Measurements from ENCODE around the gene STAT4.

STAT4 gene

DNA sequence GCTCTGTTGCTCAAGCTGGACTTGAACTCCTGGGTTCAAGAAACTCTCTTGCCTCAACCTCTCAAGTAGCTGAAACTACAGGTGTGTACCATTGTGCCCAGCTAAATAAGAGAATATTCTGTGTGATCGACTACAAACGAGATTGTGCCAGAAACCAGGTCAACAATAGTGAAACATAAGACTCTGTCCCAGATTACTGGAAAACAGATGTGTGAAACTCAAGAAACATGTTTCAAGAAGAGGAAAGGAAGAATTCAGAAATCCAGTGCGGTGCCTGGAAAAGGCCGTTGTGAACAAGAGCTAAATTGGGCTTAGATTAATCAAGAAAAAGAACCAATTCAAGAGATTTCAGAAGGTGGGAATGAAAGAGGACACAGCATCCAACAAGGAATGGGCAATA lies 113.4 kb downstream of the STAT4 start:
- Histone ChIP-seq H3K36me3 (replicated peaks in 1 of 2; ENCODE audit: control insufficient read depth in 2 of 2, insufficient read depth in 2 of 2, low read length in 2 of 2) (no peaks in the 10 kb centered on the region), H3K4me2 (ENCODE audit: insufficient read depth, low read length, poor library complexity, severe bottlenecking) (no peak overlapping the region), H2BK15ac (ENCODE audit: low read length) (no peak overlapping the region), H3K4ac (ENCODE audit: low read length) (no peak overlapping the region), H2AK5ac (ENCODE audit: low read depth, low read length) (no peak overlapping the region), H2BK120ac (ENCODE audit: low read depth, low read length) (no peak overlapping the region), H4K91ac (ENCODE audit: low read depth, low read length, poor library complexity) (no peak overlapping the region), H3K9ac (ENCODE audit: low read depth, low read length, poor library complexity) (no peak overlapping the region), H3K9me3 (replicated peaks in 1 of 2; ENCODE audit: control insufficient read depth in 2 of 2, insufficient read depth in 1 of 2, low read depth in 1 of 2, low read length in 2 of 2) (no peaks in the 10 kb centered on the region), H3K23ac (ENCODE audit: low read depth, low read length, poor library complexity) (no peak overlapping the region), H2BK12ac (ENCODE audit: low read length) (no peak overlapping the region), H2AFZ (ENCODE audit: low read length) (no peak overlapping the region), H2BK5ac (ENCODE audit: low read length) (no peak overlapping the region), H3K18ac (ENCODE audit: low read length) (no peak overlapping the region), H3K14ac (ENCODE audit: low read length) (no peak overlapping the region), H3K4me3 (ENCODE audit: low read length in 2 of 2) (no peak overlapping the region), H4K8ac (ENCODE audit: low read depth, low read length) (no peak overlapping the region), H3K4me1 (ENCODE audit: control insufficient read depth in 2 of 2, insufficient read depth in 1 of 2, low read depth in 1 of 2, low read length in 2 of 2) (peaks cover 0 to 2% of the 10 kb centered on the region in 2 donors), H3K27ac (replicated peaks; ENCODE audit: low read length) (no peak overlapping the region), H3K79me1 (ENCODE audit: low read depth, low read length) (no peaks in the 10 kb centered on the region), H3K27me3 (ENCODE audit: control insufficient read depth in 3 of 3, insufficient read depth in 3 of 3, low read depth in 1 of 3, low read length in 3 of 3) (no peaks in the 10 kb centered on the region)
- no CpG with 5 or more reads among the region's 4 CpGs for WGBS, 2 donors (ENCODE audit: extremely low coverage in 2 of 2, insufficient read length in 2 of 2, insufficient replicate concordance in 1 of 2)
- no peak for DNase-seq (ENCODE audit: low spot score)

DNA sequence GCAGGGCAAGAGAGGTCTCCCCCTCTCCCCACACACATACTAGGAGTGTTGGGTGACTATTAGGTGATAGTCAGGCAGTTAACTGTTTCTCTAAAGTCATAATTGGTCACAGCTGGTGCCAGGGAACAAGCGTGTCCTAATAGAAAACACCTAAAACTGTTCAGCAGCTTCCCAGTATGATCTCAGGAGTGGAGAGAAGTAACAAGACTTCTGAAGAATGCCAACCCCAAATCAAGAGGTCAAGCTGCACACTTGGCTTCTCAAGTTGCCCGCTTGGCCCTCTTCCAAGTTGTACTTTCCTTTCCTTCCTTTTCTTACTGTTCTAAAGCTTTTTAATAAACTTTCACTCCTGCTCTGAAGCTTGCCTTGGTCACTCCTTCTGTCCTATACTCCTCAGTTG lies 114.4 kb downstream of the STAT4 start:
- Histone ChIP-seq H2AK5ac (ENCODE audit: low read depth, low read length) (no peak overlapping the region), H3K18ac (ENCODE audit: low read length) (no peak overlapping the region)

DNA sequence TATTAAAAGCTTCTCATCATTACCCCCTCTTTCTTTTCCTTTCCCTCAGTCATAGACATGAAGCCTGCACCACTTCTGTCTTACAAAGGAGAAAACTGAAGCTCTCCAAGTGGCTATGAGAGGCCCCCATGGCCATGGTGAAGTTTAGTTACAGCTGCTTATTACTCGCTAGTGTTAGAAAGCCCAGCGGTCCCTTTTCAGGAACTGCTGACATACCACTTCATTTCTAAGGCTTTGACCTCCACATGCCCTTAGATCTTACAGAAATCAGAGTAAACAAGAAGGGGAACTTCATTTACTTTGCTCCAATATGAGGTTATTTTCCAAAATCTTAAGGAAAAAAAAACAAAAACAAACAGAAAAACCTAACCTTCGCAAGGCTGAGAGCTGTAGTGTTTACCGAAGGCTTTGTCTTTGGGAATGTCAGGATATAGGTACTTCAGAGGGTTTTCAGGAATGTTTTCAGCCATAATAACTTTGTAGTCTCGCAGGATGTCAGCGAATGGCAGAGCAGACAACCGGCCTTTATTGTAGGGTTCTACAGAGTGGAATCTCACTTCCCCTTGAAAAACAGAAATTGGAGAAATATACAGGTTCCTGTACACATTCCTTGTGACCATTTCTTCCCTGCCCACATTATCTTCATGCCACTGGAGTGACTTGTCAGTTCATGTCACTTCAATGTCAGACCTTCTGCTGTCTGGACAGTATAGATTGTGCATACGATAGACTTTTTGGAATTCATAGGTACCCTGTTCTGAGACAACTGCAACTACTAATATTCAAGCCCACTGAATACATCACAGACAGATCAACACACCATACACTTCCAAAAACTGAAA lies 118.0 kb downstream of the STAT4 start:
- Histone ChIP-seq H2AFZ (ENCODE audit: low read length) (peak overlapping the region; percentile 46), H3K4me2 (ENCODE audit: insufficient read depth, low read length, poor library complexity, severe bottlenecking) (no peak overlapping the region), H3K4me1 (ENCODE audit: control insufficient read depth in 2 of 2, insufficient read depth in 1 of 2, low read depth in 1 of 2, low read length in 2 of 2) (no peaks in the 10 kb centered on the region), H2BK12ac (ENCODE audit: low read length) (no peak overlapping the region), H4K91ac (ENCODE audit: low read depth, low read length, poor library complexity) (no peak overlapping the region), H3K9me3 (replicated peaks in 1 of 2; ENCODE audit: control insufficient read depth in 2 of 2, insufficient read depth in 1 of 2, low read depth in 1 of 2, low read length in 2 of 2) (no peaks in the 10 kb centered on the region), H3K14ac (ENCODE audit: low read length) (no peak overlapping the region), H3K23ac (ENCODE audit: low read depth, low read length, poor library complexity) (no peak overlapping the region), H4K8ac (ENCODE audit: low read depth, low read length) (no peak overlapping the region), H3K4ac (ENCODE audit: low read length) (no peak overlapping the region), H2BK5ac (ENCODE audit: low read length) (no peak overlapping the region), H3K18ac (ENCODE audit: low read length) (no peak overlapping the region), H2BK120ac (ENCODE audit: low read depth, low read length) (no peak overlapping the region), H3K9ac (ENCODE audit: low read depth, low read length, poor library complexity) (no peak overlapping the region), H2BK15ac (ENCODE audit: low read length) (no peak overlapping the region), H3K27ac (replicated peaks; ENCODE audit: low read length) (no peak overlapping the region), H3K36me3 (replicated peaks in 1 of 2; ENCODE audit: control insufficient read depth in 2 of 2, insufficient read depth in 2 of 2, low read length in 2 of 2) (no peaks in the 10 kb centered on the region), H3K27me3 (ENCODE audit: control insufficient read depth in 3 of 3, insufficient read depth in 3 of 3, low read depth in 1 of 3, low read length in 3 of 3) (no peaks in the 10 kb centered on the region), H3K79me1 (ENCODE audit: low read depth, low read length) (no peaks in the 10 kb centered on the region), H3K4me3 (ENCODE audit: low read length in 2 of 2) (no peak overlapping the region), H2AK5ac (ENCODE audit: low read depth, low read length) (no peak overlapping the region)
- WGBS, 2 donors (ENCODE audit: extremely low coverage in 2 of 2, insufficient read length in 2 of 2, insufficient replicate concordance in 1 of 2), result no CpG with 5 or more reads among the region's 8 CpGs
- no peak for DNase-seq (ENCODE audit: low spot score)

More for the DNA sequence above, 114.4 kb downstream of the STAT4 start:
- Histone ChIP-seq H4K8ac (ENCODE audit: low read depth, low read length) (no peak overlapping the region), H3K9ac (ENCODE audit: low read depth, low read length, poor library complexity) (no peak overlapping the region), H3K36me3 (replicated peaks in 1 of 2; ENCODE audit: control insufficient read depth in 2 of 2, insufficient read depth in 2 of 2, low read length in 2 of 2) (no peaks in the 10 kb centered on the region), H4K91ac (ENCODE audit: low read depth, low read length, poor library complexity) (no peak overlapping the region), H3K4ac (ENCODE audit: low read length) (no peak overlapping the region), H3K23ac (ENCODE audit: low read depth, low read length, poor library complexity) (no peak overlapping the region), H2BK12ac (ENCODE audit: low read length) (no peak overlapping the region), H2BK15ac (ENCODE audit: low read length) (no peak overlapping the region), H3K14ac (ENCODE audit: low read length) (no peak overlapping the region), H3K9me3 (replicated peaks in 1 of 2; ENCODE audit: control insufficient read depth in 2 of 2, insufficient read depth in 1 of 2, low read depth in 1 of 2, low read length in 2 of 2) (no peaks in the 10 kb centered on the region), H3K4me3 (ENCODE audit: low read length in 2 of 2) (no peak overlapping the region), H3K27ac (replicated peaks; ENCODE audit: low read length) (no peak overlapping the region), H3K4me2 (ENCODE audit: insufficient read depth, low read length, poor library complexity, severe bottlenecking) (no peak overlapping the region), H2BK120ac (ENCODE audit: low read depth, low read length) (no peak overlapping the region), H2AFZ (ENCODE audit: low read length) (no peak overlapping the region), H3K79me1 (ENCODE audit: low read depth, low read length) (no peaks in the 10 kb centered on the region), H3K27me3 (ENCODE audit: control insufficient read depth in 3 of 3, insufficient read depth in 3 of 3, low read depth in 1 of 3, low read length in 3 of 3) (no peaks in the 10 kb centered on the region), H2BK5ac (ENCODE audit: low read length) (no peak overlapping the region), H3K4me1 (ENCODE audit: control insufficient read depth in 2 of 2, insufficient read depth in 1 of 2, low read depth in 1 of 2, low read length in 2 of 2) (no peaks in the 10 kb centered on the region)
- no CpG with 5 or more reads among the region's 2 CpGs for WGBS, 2 donors (ENCODE audit: extremely low coverage in 2 of 2, insufficient read length in 2 of 2, insufficient replicate concordance in 1 of 2)
- no peak for DNase-seq (ENCODE audit: low spot score)

DNA sequence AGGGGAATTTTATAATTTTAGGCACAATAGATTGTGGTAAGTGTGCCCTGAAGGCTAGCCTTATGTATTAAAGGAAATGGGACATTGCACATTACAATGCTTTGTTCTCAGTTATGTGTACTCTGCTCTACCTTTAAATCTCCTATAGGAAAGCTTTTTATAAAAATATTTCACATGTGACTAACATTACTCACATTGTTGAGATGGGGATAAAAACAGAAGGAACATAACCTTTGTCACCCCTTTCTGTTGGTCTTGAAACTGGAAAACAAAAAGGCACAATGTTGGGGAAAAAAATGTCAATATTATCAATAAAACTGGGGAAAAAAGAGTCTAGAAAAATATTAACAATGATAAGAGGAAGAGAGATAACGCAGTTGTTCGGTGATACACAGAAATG lies 119.5 kb downstream of the STAT4 start:
- Histone ChIP-seq H3K27ac (replicated peaks; ENCODE audit: low read length) (no peak overlapping the region), H3K4ac (ENCODE audit: low read length) (no peak overlapping the region), H2BK5ac (ENCODE audit: low read length) (no peak overlapping the region), H3K36me3 (replicated peaks in 1 of 2; ENCODE audit: control insufficient read depth in 2 of 2, insufficient read depth in 2 of 2, low read length in 2 of 2) (no peaks in the 10 kb centered on the region), H4K91ac (ENCODE audit: low read depth, low read length, poor library complexity) (no peak overlapping the region), H2AFZ (ENCODE audit: low read length) (no peak overlapping the region), H2BK15ac (ENCODE audit: low read length) (no peak overlapping the region), H3K9ac (ENCODE audit: low read depth, low read length, poor library complexity) (no peak overlapping the region), H3K14ac (ENCODE audit: low read length) (no peak overlapping the region), H3K27me3 (ENCODE audit: control insufficient read depth in 3 of 3, insufficient read depth in 3 of 3, low read depth in 1 of 3, low read length in 3 of 3) (no peaks in the 10 kb centered on the region), H3K23ac (ENCODE audit: low read depth, low read length, poor library complexity) (no peak overlapping the region), H3K4me2 (ENCODE audit: insufficient read depth, low read length, poor library complexity, severe bottlenecking) (no peak overlapping the region), H3K79me1 (ENCODE audit: low read depth, low read length) (no peaks in the 10 kb centered on the region), H3K4me3 (ENCODE audit: low read length in 2 of 2) (no peak overlapping the region), H3K4me1 (ENCODE audit: control insufficient read depth in 2 of 2, insufficient read depth in 1 of 2, low read depth in 1 of 2, low read length in 2 of 2) (no peaks in the 10 kb centered on the region), H2BK12ac (ENCODE audit: low read length) (no peak overlapping the region), H2AK5ac (ENCODE audit: low read depth, low read length) (no peak overlapping the region), H4K8ac (ENCODE audit: low read depth, low read length) (no peak overlapping the region), H2BK120ac (ENCODE audit: low read depth, low read length) (no peak overlapping the region), H3K18ac (ENCODE audit: low read length) (no peak overlapping the region), H3K9me3 (replicated peaks in 1 of 2; ENCODE audit: control insufficient read depth in 2 of 2, insufficient read depth in 1 of 2, low read depth in 1 of 2, low read length in 2 of 2) (no peaks in the 10 kb centered on the region)
- WGBS, 2 donors (ENCODE audit: extremely low coverage in 2 of 2, insufficient read length in 2 of 2, insufficient replicate concordance in 1 of 2), result no CpG with 5 or more reads among the region's 2 CpGs
- no peak for DNase-seq (ENCODE audit: low spot score)

Measured in neuronal stem cell (in vitro differentiated cells).